HUES64 (cell line): Measurements from ENCODE around the gene TNN.

Experiments
- H3K27ac ChIP-seq: 2 replicates; pipeline ENCODE4 v1.7.0; 2013; ENCODE audit warnings: low read depth, low read length, inconsistent platforms
- H3K27me3 ChIP-seq: 2 replicates; pipeline ENCODE4 v1.6.1; 2013; ENCODE audit warnings: mild to moderate bottlenecking, low read length; ENCODE audit not compliant: insufficient read depth
- H3K36me3 ChIP-seq: 2 replicates; pipeline ENCODE4 v1.6.1; 2013; ENCODE audit warnings: mild to moderate bottlenecking, low read length; ENCODE audit not compliant: insufficient read depth
- H3K4me1 ChIP-seq: 2 replicates; pipeline ENCODE4 v1.6.1; 2013; ENCODE audit warnings: mild to moderate bottlenecking, low read length, moderate library complexity; ENCODE audit not compliant: insufficient read depth
- H3K4me3 ChIP-seq: 2 replicates; pipeline ENCODE4 v1.5.1; 2013; ENCODE audit warnings: mild to moderate bottlenecking, low read length, moderate library complexity
- H3K9ac ChIP-seq: 2 replicates; pipeline ENCODE4 v1.6.1; 2013; ENCODE audit warnings: mild to moderate bottlenecking, low read depth, low read length
- H3K9me3 ChIP-seq: 2 replicates; pipeline ENCODE4 v1.6.1; 2013; ENCODE audit warnings: low read depth, low read length; ENCODE audit not compliant: insufficient read depth
- WGBS: fragments of 150-250, 120-280 bp; methylation state at CpG from one replicate; pipeline ENCODE4 v1.1.7; 2013; ENCODE audit warnings: missing lambda C conversion rate; 5-methylcytosine and 5-hydroxymethylcytosine counted together

TNN gene

GRCh38 chr1:175130649-175131045, 63.0 kb downstream of the TNN start:
- 78% methylated on average over 2 of the region's 2 CpGs for WGBS
- H3K9ac ChIP-seq = peak overlapping the region; percentile 7; the same call in 1 of the 2 replicates
- peaks cover 34% of the 10 kb centered on the region for H3K4me1 ChIP-seq
- no peaks in the 10 kb centered on the region for H3K9me3 ChIP-seq
- H3K36me3 ChIP-seq = no peaks in the 10 kb centered on the region
- H3K4me3 ChIP-seq = no peak overlapping the region
- H3K27ac ChIP-seq = peak overlapping the region; percentile 94
- H3K27me3 ChIP-seq = no peaks in the 10 kb centered on the region

DNA sequence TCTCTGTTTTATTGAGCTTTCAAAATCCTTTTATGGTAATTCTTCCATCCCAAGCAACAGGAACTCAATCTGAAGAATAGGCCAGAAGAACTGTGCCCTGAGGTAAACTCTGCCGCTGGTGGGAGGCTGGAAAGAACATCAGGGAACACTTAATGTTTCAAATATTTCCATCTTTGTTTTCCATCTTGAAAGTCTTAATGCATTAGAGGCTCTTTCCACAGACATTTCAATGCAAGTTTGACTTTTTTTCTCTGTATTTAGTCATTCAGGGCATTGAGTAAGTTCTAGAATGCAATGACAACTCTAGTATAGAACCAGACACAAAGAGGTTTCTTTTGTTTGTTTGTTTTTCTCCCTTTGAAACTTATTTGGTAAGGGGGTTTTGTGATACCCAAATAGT, 63.5 kb downstream of the TNN start:
- H3K9ac ChIP-seq = no peak overlapping the region
- H3K9me3 ChIP-seq = no peaks in the 10 kb centered on the region
- no peaks in the 10 kb centered on the region for H3K36me3 ChIP-seq
- H3K27ac ChIP-seq = peak overlapping the region; percentile 94
- H3K4me1 ChIP-seq = peaks cover 34% of the 10 kb centered on the region
- no peaks in the 10 kb centered on the region for H3K27me3 ChIP-seq
- H3K4me3 ChIP-seq = no peak overlapping the region
- WGBS = 70% methylated on average over 1 of the region's 1 CpG

DNA sequence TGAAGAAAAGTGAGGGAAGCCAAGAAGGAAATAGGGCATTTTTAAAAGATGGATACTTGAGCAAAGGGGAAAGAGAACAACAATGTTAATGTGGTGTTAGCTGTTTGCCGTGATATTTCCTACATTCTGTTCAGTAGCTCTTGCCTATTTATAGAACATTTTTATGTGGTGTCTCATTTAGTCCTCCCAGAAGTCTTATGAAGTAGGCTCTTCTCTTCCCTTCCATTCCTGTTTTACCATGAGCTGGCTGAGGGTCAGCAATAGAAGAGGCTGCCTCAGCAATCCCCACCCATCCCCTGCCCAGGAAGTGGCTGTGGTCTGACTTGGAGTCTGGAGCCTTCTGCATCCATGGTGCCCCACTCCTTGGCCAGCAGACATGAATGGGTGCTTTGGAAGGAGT, 64.8 kb downstream of the TNN start:
- H3K4me3 ChIP-seq = no peak overlapping the region
- H3K9ac ChIP-seq = no peak overlapping the region
- H3K27me3 ChIP-seq = no peaks in the 10 kb centered on the region
- H3K27ac ChIP-seq = no peak overlapping the region
- H3K4me1 ChIP-seq = peaks cover 34% of the 10 kb centered on the region
- H3K36me3 ChIP-seq = no peaks in the 10 kb centered on the region
- no peaks in the 10 kb centered on the region for H3K9me3 ChIP-seq
- WGBS = 89% methylated on average over 1 of the region's 1 CpG

DNA sequence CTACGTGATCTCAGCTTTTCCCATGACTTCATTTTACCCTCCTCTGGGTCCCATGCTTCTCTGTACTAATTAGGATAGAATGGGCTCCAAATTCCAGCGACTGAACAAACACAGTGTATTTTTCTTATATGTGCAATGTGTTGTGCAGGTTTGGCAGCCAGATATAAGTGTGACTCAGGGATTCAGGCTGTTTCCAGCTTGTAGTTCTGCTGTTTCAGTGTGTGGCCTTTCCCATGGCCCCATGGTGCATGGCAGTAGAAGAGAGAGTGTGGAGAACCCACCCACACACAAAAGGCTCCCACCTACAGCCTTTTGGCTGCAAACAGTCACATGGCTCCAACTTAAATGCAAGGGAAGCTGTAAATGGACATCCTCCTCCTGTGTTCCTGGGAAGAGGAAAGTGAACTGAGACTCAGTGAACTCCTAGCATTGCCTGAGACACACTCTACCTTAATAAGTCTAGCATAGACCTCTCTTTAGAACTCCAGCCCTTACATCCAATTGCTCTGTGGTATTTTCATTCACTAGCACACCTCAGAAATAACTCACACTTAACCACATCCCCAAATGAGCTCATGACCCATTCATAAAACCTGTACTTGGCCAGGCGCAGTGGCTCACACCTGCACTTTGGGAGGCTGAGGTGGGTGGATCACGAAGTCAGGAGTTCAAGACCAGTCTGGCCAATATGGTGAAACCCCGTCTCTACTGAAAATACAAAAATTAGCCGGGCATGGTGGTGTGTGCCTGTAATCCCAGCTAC, 66.2 kb downstream of the TNN start:
- no peaks in the 10 kb centered on the region for H3K27me3 ChIP-seq
- H3K36me3 ChIP-seq = no peaks in the 10 kb centered on the region
- no peak overlapping the region for H3K27ac ChIP-seq
- H3K4me3 ChIP-seq = no peak overlapping the region
- H3K4me1 ChIP-seq = peaks cover 32% of the 10 kb centered on the region
- H3K9me3 ChIP-seq = no peaks in the 10 kb centered on the region
- 93% methylated on average over 6 of the region's 6 CpGs for WGBS
- H3K9ac ChIP-seq = no peak overlapping the region

DNA sequence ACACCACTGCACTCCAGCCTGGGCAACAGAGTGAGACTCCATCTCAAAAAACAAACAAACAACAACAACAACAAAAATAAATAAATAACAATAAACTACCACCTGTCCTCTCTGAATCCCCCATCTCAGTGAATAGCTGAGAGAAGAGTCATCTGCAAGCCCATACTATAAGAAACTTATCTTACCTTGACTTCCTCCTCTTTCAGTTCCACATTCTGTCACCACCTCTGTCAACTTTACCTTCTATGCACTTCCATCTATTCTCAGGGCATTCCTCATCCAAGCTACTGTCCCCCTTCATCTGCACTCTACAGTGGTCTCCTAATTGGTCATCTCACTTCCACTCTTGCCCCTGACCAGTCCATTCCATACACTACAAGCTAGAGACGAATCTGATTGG, 66.9 kb downstream of the TNN start:
- Histone ChIP-seq H3K36me3 (no peaks in the 10 kb centered on the region), H3K4me1 (peaks cover 25% of the 10 kb centered on the region), H3K27me3 (no peaks in the 10 kb centered on the region), H3K9ac (no peak overlapping the region), H3K4me3 (no peak overlapping the region), H3K9me3 (no peaks in the 10 kb centered on the region), H3K27ac (no peak overlapping the region)
- 87% methylated on average over 1 of the region's 1 CpG for WGBS

- Histone ChIP-seq H3K9ac (no peak overlapping the region), H3K9me3 (no peaks in the 10 kb centered on the region), H3K4me1 (peaks cover 10% of the 10 kb centered on the region), H3K36me3 (no peaks in the 10 kb centered on the region), H3K4me3 (no peak overlapping the region), H3K27me3 (no peaks in the 10 kb centered on the region), H3K27ac (no peak overlapping the region)
- 93% methylated on average over 3 of the region's 3 CpGs for WGBS
These were observed 68.6 kb downstream of the TNN start for GRCh38 chr1:175136246-175136645.

GRCh38 chr1:175137369-175137768, 69.7 kb downstream of the TNN start:
- Histone ChIP-seq H3K4me3 (no peak overlapping the region), H3K9me3 (no peaks in the 10 kb centered on the region), H3K27ac (no peak overlapping the region), H3K27me3 (no peaks in the 10 kb centered on the region), H3K36me3 (no peaks in the 10 kb centered on the region), H3K4me1 (no peaks in the 10 kb centered on the region), H3K9ac (no peak overlapping the region)
- 100% methylated on average over 1 of the region's 1 CpG for WGBS

DNA sequence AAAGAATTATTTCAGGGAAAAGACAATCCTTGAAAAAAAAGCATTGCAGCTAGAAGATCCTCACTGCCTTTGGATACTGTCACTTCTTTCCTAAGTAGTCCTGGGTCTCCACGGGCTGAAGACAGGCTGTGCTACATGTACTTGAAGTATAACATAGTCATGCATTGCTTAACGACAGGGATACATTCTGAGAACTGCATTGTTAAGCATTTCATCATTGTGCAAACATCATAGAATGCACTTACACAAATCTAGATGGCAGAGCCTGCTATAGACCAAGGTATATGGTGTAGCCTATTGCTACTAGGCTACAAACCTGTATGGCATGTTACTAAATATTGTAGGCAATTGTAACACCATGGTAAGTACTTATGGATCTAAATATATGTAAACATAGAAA, 70.9 kb downstream of the TNN start:
- Histone ChIP-seq H3K36me3 (no peaks in the 10 kb centered on the region), H3K9ac (no peak overlapping the region), H3K27ac (no peak overlapping the region), H3K4me3 (no peak overlapping the region), H3K4me1 (no peaks in the 10 kb centered on the region), H3K9me3 (no peaks in the 10 kb centered on the region), H3K27me3 (no peaks in the 10 kb centered on the region)
- 81% methylated on average over 2 of the region's 2 CpGs for WGBS

- 82% methylated on average over 5 of the region's 7 CpGs for WGBS
- Histone ChIP-seq H3K4me3 (no peak overlapping the region), H3K36me3 (no peaks in the 10 kb centered on the region), H3K27me3 (peaks cover 7% of the 10 kb centered on the region), H3K4me1 (peaks cover 8% of the 10 kb centered on the region; the same call in 1 of the 2 replicates), H3K9me3 (no peaks in the 10 kb centered on the region), H3K9ac (no peak overlapping the region), H3K27ac (no peak overlapping the region)
These were observed 78.4 kb downstream of the TNN start for GRCh38 chr1:175145899-175146528.

DNA sequence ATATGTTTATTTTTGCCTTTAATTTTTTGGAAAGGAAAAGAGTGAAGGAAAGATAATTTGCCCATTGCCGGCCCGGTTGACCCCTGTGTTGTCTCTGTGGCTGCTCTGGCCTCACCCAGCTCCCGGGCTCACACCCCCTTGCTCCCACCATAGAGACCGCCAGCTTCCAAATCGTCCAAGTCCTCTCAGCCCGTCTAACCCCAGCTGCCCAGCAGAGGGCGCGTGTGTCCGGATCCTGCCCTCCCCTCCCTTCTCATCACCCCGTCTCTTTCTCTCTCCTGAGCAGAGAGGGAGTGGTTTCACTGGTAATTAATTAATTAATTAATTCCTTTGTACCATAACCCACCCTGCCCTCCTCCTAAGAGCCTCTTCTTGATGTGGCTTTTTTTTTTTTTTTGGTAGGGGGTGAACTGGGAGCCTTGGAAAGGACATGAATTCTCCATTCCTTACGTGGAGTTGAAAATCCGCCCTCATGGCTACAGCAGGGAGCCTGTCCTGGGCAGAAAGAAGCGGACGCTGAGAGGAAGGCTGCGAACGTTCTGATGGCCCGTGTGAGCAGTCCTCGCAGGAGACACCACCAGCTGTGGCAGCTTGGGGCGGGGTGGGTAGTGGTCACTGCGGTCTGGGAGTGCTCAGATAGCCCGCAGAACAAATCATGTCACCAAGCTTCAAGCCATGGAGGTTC, 79.0 kb downstream of the TNN start:
- Histone ChIP-seq H3K4me3 (peak overlapping the region; percentile 38), H3K9me3 (no peaks in the 10 kb centered on the region), H3K27me3 (peaks cover 13% of the 10 kb centered on the region), H3K4me1 (peaks cover 8% of the 10 kb centered on the region; the same call in 1 of the 2 replicates), H3K36me3 (no peaks in the 10 kb centered on the region), H3K9ac (peak overlapping the region; percentile 48; the same call in 1 of the 2 replicates), H3K27ac (no peak overlapping the region)
- WGBS = 44% methylated on average over 17 of the region's 21 CpGs

DNA sequence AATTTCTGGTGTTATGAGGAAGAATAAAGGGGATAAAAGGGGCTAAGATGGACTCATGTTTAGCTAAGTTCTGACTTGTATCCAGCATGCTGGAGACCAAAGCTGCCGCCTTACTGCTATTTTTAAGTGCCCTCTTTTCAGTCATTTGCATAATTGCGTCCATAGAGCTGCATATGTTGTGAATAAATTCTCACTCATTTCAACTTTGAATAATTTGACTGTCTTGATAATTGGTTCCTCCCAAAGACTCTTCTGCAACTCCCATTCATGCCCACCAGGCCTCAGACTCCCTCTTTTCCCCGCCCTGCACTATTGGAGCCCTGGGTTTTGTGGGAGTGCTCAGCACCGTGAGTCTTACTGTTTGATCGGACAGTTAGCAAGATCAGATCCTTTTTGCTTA, 79.9 kb downstream of the TNN start:
- peaks cover 10% of the 10 kb centered on the region; the same call in 1 of the 2 replicates for H3K4me1 ChIP-seq
- H3K4me3 ChIP-seq = no peak overlapping the region
- H3K27me3 ChIP-seq = peaks cover 14% of the 10 kb centered on the region
- 89% methylated on average over 5 of the region's 5 CpGs for WGBS
- H3K27ac ChIP-seq = no peak overlapping the region
- H3K9ac ChIP-seq = no peak overlapping the region
- no peaks in the 10 kb centered on the region for H3K9me3 ChIP-seq
- no peaks in the 10 kb centered on the region for H3K36me3 ChIP-seq
